Measurements from ENCODE around the gene FLT3. TPM values are rescaled to one million over a fixed set of nuclear protein-coding genes. Genes with fewer than 3 reads are reported as not detected.

FLT3 gene
- polyA plus RNA-seq, 2 of the 4 experiments (the other 2 are of a cell fraction) = not detected

DNA sequence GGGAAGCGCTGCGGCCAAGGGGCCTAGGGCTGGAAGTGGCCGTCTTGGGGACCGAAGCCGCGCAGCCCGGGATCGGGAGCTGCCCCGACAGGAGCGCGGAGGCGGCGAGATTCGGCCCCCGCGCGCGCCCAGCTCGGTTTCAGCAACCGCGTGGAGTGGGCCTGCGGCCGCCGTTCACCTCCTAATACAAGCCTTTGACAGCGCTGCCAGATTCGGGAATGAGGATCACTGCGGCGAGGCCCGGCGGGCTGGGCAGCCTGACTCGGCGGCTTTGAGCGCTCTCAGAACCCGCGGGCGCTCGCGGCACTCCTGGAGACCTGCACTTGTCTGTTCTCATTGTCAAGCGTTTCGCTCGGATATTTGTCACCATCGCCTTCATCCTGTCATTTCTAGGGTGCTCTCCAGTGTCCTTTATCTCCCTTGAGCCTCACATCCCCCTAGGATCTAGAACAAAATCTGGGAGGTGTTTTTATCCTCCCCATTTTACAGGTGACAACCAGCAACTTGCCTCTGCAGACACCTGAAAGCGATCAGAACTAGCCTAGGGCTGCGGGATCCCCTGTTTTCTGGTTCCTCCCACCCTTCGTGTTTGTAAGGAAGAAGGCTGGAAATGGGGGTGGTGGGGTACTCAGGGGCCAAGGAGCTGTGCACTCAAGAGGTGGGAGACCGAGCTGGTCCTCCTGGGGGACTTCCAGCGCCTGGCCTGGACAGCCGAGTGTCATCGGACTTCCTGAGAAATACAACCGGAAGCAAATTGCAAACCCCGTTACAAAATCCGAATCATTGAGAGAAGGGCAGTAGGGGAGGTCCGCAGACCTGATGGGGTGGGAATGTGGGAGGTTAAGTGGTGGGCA, 129.8 kb downstream of the FLT3 start:
- CTCF ChIA-PET = interaction anchor here (0.6 to 6.3 kb wide), 7 partner anchors 12 to 932 kb away, joined by 3 to 32 read pairs (median 5); no protein-coding TSS in a partner anchor
- no peak overlapping the region for H3K4me2 ChIP-seq
- DNase-seq (ENCODE audit: low read depth in 1 of 2, low spot score in 1 of 2) (no peak), ATAC-seq (no peak), FAIRE-seq (no peak)
- H3K9me3 ChIP-seq = no peaks in the 10 kb centered on the region
- H3K27ac ChIP-seq = no peak overlapping the region
- POLR2A ChIA-PET = no interaction called here
- no peaks in the 10 kb centered on the region for H3K4me1 ChIP-seq
- TF ChIP-seq TFCP2L1 (CRISPR knock-in tag; IDR thresholded peaks at IDR 0.05) = no peak
- TF ChIP-seq, protein P1, sequence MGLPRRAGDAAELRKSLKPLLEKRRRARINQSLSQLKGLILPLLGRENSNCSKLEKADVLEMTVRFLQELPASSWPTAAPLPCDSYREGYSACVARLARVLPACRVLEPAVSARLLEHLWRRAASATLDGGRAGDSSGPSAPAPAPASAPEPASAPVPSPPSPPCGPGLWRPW (IDR thresholded peaks at IDR 0.05) = no peak
- no peak for TF ChIP-seq HDAC2 (IDR thresholded peaks at IDR 0.05)
- no peak for TF ChIP-seq ZFP36 (IDR thresholded peaks at IDR 0.05; ENCODE audit: borderline replicate concordance, partially characterized antibody)
- TF ChIP-seq ZNF302 (CRISPR knock-in tag; IDR thresholded peaks at IDR 0.05) = no peak
- no peak for TF ChIP-seq PHF8 (IDR thresholded peaks at IDR 0.05; ENCODE audit: borderline replicate concordance, low read depth)
- TF ChIP-seq HMGXB4 (CRISPR knock-in tag; IDR thresholded peaks at IDR 0.05; ENCODE audit: borderline replicate concordance) = no peak
- TF ChIP-seq NFE2L2 (conservative IDR thresholded peaks at IDR 0.05; ENCODE audit: low read length) = no peak
- TF ChIP-seq HOXB5 (CRISPR knock-in tag; IDR thresholded peaks at IDR 0.05) = no peak
- no peak for TF ChIP-seq BHLHE40 (IDR thresholded peaks at IDR 0.05; ENCODE audit: low read depth, low read length)
- no peak for TF ChIP-seq ZSCAN20 (CRISPR knock-in tag; IDR thresholded peaks at IDR 0.05)
- TF ChIP-seq CHD2 (IDR thresholded peaks at IDR 0.05; ENCODE audit: low read length, partially characterized antibody) = no peak
- TF ChIP-seq CEBPB (IDR thresholded peaks at IDR 0.05) = no peak
- 95% methylated on average over 41 of the region's 53 CpGs for WGBS (ENCODE audit: missing lambda C conversion rate)
- H3K4me3 ChIP-seq = no peak overlapping the region

DNA sequence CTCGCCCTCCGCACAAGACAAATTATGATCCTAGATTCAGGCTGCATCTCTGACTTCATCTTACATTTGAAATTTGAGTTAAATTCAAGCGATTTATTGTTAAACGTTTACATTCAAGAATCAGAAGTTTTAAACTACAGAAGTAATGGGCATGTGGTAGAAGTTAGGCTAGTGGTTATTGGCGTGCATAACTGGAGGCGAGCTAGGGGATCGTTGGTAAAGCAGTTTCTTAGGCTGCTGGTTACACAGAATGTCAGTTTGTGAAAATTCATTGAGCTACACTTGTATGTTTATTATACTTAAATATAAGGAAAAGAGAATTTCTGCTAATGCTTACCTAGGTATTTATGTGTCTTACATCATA, 130.5 kb downstream of the FLT3 start:
- ChIA-PET POLR2A (no interaction called here), CTCF (interaction anchor here (1.4 to 6.3 kb wide), 5 partner anchors 13 to 564 kb away, joined by 4 to 32 read pairs (median 5); no protein-coding TSS in a partner anchor)

More for the DNA sequence above, 130.5 kb downstream of the FLT3 start:
- Histone ChIP-seq H3K4me2 (no peak overlapping the region), H3K9me3 (no peaks in the 10 kb centered on the region), H3K27ac (no peak overlapping the region), H3K4me3 (no peak overlapping the region), H3K4me1 (no peaks in the 10 kb centered on the region)
- DNase-seq (ENCODE audit: low read depth in 1 of 2, low spot score in 1 of 2) = no peak
- TF ChIP-seq RFX5 (IDR thresholded peaks at IDR 0.05) (no peak), ZSCAN20 (CRISPR knock-in tag; IDR thresholded peaks at IDR 0.05) (no peak), ZNF302 (CRISPR knock-in tag; IDR thresholded peaks at IDR 0.05) (no peak), RARB (CRISPR knock-in tag; IDR thresholded peaks at IDR 0.05) (no peak), TFCP2L1 (CRISPR knock-in tag; IDR thresholded peaks at IDR 0.05) (no peak), SMC3 (IDR thresholded peaks at IDR 0.05) (no peak), KDM5A (IDR thresholded peaks at IDR 0.05) (no peak), ZC3H11A (IDR thresholded peaks at IDR 0.05) (no peak), KDM1A (IDR thresholded peaks at IDR 0.05; ENCODE audit: low read depth) (no peak), FOSB (CRISPR knock-in tag; IDR thresholded peaks at IDR 0.05) (no peak), GATA3 (IDR thresholded peaks at IDR 0.05; ENCODE audit: borderline replicate concordance) (no peak), CBX8 (IDR thresholded peaks at IDR 0.05) (no peak), JUN (IDR thresholded peaks at IDR 0.05) (no peak), BHLHE40 (IDR thresholded peaks at IDR 0.05; ENCODE audit: low read depth, low read length) (no peak), MAZ (IDR thresholded peaks at IDR 0.05; ENCODE audit: borderline replicate concordance, low read depth, low read length) (no peak), REST (IDR thresholded peaks at IDR 0.05) (no peak)
- TF ChIP-seq, protein P2, sequence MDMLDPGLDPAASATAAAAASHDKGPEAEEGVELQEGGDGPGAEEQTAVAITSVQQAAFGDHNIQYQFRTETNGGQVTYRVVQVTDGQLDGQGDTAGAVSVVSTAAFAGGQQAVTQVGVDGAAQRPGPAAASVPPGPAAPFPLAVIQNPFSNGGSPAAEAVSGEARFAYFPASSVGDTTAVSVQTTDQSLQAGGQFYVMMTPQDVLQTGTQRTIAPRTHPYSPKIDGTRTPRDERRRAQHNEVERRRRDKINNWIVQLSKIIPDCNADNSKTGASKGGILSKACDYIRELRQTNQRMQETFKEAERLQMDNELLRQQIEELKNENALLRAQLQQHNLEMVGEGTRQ (IDR thresholded peaks at IDR 0.05) = no peak
- FAIRE-seq = no peak
- WGBS (ENCODE audit: missing lambda C conversion rate) = 81% methylated on average over 7 of the region's 7 CpGs
- ATAC-seq = no peak

Data from A549 (cell line).